GM23338 (cell line): Measurements from ENCODE around the gene RBM14. TPM values are rescaled to one million over a fixed set of nuclear protein-coding genes. Genes with fewer than 3 reads are reported as not detected.

Experiments
- ATAC-seq: fragments of 200-7000 bp; cut with Tn5 transposase; 3 replicates; pipeline ENCODE4 v1.9.1; 2020
- DNase-seq: peaks from one replicate; pipeline ENCODE4 v3.0.0-alpha.2; 2015; ENCODE audit warnings: low spot score
- H2AFZ ChIP-seq: fragments of 200-600 bp; sonication (generic); 2 replicates; pipeline ENCODE4 v1.8.0; 2016; ENCODE audit warnings: antibody characterized with exemption, mild to moderate bottlenecking, moderate library complexity
- H3F3A ChIP-seq: fragments of 200-600 bp; sonication (generic); replicated peaks from 2 replicates; pipeline ENCODE4 v1.8.0; 2017; ENCODE audit warnings: antibody characterized with exemption, mixed run types, low read depth
- H3K27ac ChIP-seq: fragments of 200-600 bp; sonication (generic); 2 replicates; pipeline ENCODE4 v1.6.1; 2016; ENCODE audit warnings: low read depth
- H3K27me3 ChIP-seq: fragments of 200-600 bp; sonication (generic); 2 replicates; pipeline ENCODE4 v1.8.0; 2016; ENCODE audit warnings: mild to moderate bottlenecking, mixed run types, moderate library complexity; ENCODE audit not compliant: insufficient read depth
- H3K36me3 ChIP-seq: fragments of 200-600 bp; sonication (generic); 2 replicates; pipeline ENCODE4 v1.8.0; 2016; ENCODE audit warnings: mild to moderate bottlenecking; ENCODE audit not compliant: insufficient read depth
- H3K4me1 ChIP-seq: fragments of 200-600 bp; sonication (generic); 2 replicates; pipeline ENCODE4 v1.8.0; 2016; ENCODE audit warnings: mild to moderate bottlenecking, moderate library complexity; ENCODE audit not compliant: insufficient read depth
- H3K4me2 ChIP-seq: fragments of 200-600 bp; sonication (generic); 2 replicates; pipeline ENCODE4 v1.7.1; 2017; ENCODE audit warnings: mixed run types
- H3K4me3 ChIP-seq: fragments of 200-600 bp; sonication (generic); 2 replicates; pipeline ENCODE4 v1.6.1; 2016; ENCODE audit warnings: mixed run types
- H3K79me2 ChIP-seq: fragments of 200-600 bp; sonication (generic); replicated peaks from 2 replicates; pipeline ENCODE4 v1.8.0; 2017; ENCODE audit warnings: mild to moderate bottlenecking; ENCODE audit not compliant: insufficient read depth
- H3K9me2 ChIP-seq: fragments of 200-600 bp; sonication (generic); 2 replicates; pipeline ENCODE4 v1.8.0; 2017; ENCODE audit not compliant: insufficient read depth
- H4K20me1 ChIP-seq: fragments of 200-600 bp; sonication (generic); replicated peaks from 2 replicates; pipeline ENCODE4 v1.8.0; 2017; ENCODE audit warnings: mild to moderate bottlenecking; ENCODE audit not compliant: insufficient read depth
- H3K27ac Mint-ChIP-seq: 2 replicates; pipeline ENCODE4 v1.8.0; 2020; ENCODE audit warnings: inconsistent platforms, mild to moderate bottlenecking, moderate library complexity, mixed read lengths
- H3K27me3 Mint-ChIP-seq: 3 replicates; pipeline ENCODE4 v1.8.0; 2022; ENCODE audit warnings: low read depth, mild to moderate bottlenecking, moderate library complexity, mixed read lengths, inconsistent platforms; ENCODE audit not compliant: insufficient read depth, poor library complexity
- H3K36me3 Mint-ChIP-seq: 3 replicates; pipeline ENCODE4 v1.8.0; 2021; ENCODE audit warnings: low read depth, mild to moderate bottlenecking, inconsistent platforms, moderate library complexity, mixed read lengths
- H3K4me1 Mint-ChIP-seq: 3 replicates; pipeline ENCODE4 v1.8.0; 2020; ENCODE audit warnings: mild to moderate bottlenecking, inconsistent platforms, mixed read lengths
- H3K4me3 Mint-ChIP-seq: 3 replicates; pipeline ENCODE4 v1.8.0; 2021; ENCODE audit warnings: moderate library complexity, mild to moderate bottlenecking, inconsistent platforms, mixed read lengths
- H3K9me3 Mint-ChIP-seq: 3 replicates; pipeline ENCODE4 v1.8.0; 2020; ENCODE audit warnings: moderate library complexity, mild to moderate bottlenecking, inconsistent platforms, mixed read lengths
- CREB1 ChIP-seq: fragments of 250-450 bp; sonication (Bioruptor Pico); IDR thresholded peaks from 2 replicates; pipeline ENCODE4 v1.5.0; 2020; ENCODE audit warnings: low read depth, mild to moderate bottlenecking, moderate library complexity
- CTCF ChIP-seq, 2 experiments: fragments of 200-600 bp in 1 of 2; sonication (generic) in 1 of 2; conservative IDR thresholded peaks; 2 replicates each; pipeline versions ENCODE4 v1.5.1 to v1.6.1; 2016 to 2017; ENCODE audit warnings: antibody characterized with exemption in 2 of 2, low read depth in 2 of 2, mild to moderate bottlenecking in 2 of 2, moderate library complexity in 1 of 2
- EZH2 ChIP-seq: fragments of 200-600 bp; sonication (generic); IDR thresholded peaks from one replicate; pipeline ENCODE4 v1.8.0; 2017; ENCODE audit warnings: antibody characterized with exemption, mild to moderate bottlenecking, low read depth; ENCODE audit not compliant: unreplicated experiment
- JUNB ChIP-seq: IDR thresholded peaks from one replicate; pipeline ENCODE4 v1.6.1; 2016; ENCODE audit warnings: antibody characterized with exemption; ENCODE audit not compliant: unreplicated experiment
- NANOG ChIP-seq: IDR thresholded peaks from 2 replicates; pipeline ENCODE4 v1.6.1; 2016; ENCODE audit warnings: antibody characterized with exemption, borderline replicate concordance
- REST ChIP-seq: IDR thresholded peaks from one replicate; pipeline ENCODE4 v1.6.1; 2018; ENCODE audit warnings: antibody characterized with exemption; ENCODE audit not compliant: unreplicated experiment
- ZNF331 ChIP-seq: fragments of 250-450 bp; sonication (Bioruptor Pico); IDR thresholded peaks from 2 replicates; pipeline ENCODE4 v1.5.0; 2020; ENCODE audit warnings: low read depth, mild to moderate bottlenecking, moderate library complexity
- ZNF462 ChIP-seq: fragments of 250-450 bp; sonication (Bioruptor Pico); IDR thresholded peaks from 2 replicates; pipeline ENCODE4 v1.5.0; 2020; ENCODE audit warnings: mild to moderate bottlenecking, moderate library complexity
- polyA plus RNA-seq: library from polyadenylated mRNA; unstranded; fragments of >200 nt; fragmentation: Nextera tagmentation; extraction: Ambion mirVana; gene quantifications from 2 replicates; pipeline ENCODE4 v1.2.1, GENCODE V29; 2016
- total RNA-seq: library from RNA; depleted of rRNA; stranded (reverse); fragments of >200 nt; shearing (Covaris generic); gene quantifications from 2 replicates; pipeline ENCODE4 v1.2.3, GENCODE V29; 2014

The RBM14 gene
- total and polyA plus RNA-seq, 2 experiments from 2014 or later: 45.4 to 83.5 TPM

- no peak for TF ChIP-seq ZNF462
- TF ChIP-seq ZNF331 (CRISPR knock-in tag): no peak
- no peak for TF ChIP-seq JUNB
Measured at GRCh38 chr11:66595245-66595904, 21.1 kb upstream of the RBM14 start (continued).

- Mint-ChIP-seq H3K36me3 (peaks cover under 1% of the 10 kb centered on the region; the same call in 1 of the 3 replicates), H3K27me3 (peaks cover 5% of the 10 kb centered on the region), H3K4me1 (no peaks in the 10 kb centered on the region), H3K27ac (no peak overlapping the region), H3K9me3 (no peaks in the 10 kb centered on the region), H3K4me3 (no peak overlapping the region)
- Histone ChIP-seq H3K9me2 (no peaks in the 10 kb centered on the region), H2AFZ (no peak overlapping the region), H3K4me2 (no peak overlapping the region), H3K4me3 (no peak overlapping the region), H3K4me1 (no peaks in the 10 kb centered on the region), H3K27me3 (no peaks in the 10 kb centered on the region), H4K20me1 (no peaks in the 10 kb centered on the region), H3K36me3 (no peaks in the 10 kb centered on the region), H3K79me2 (no peaks in the 10 kb centered on the region; the same call in 1 of the 2 replicates), H3F3A (no peaks in the 10 kb centered on the region), H3K27ac (no peak overlapping the region)
- DNase-seq: no peak
- no peak for TF ChIP-seq EZH2
- TF ChIP-seq CTCF (conservative IDR thresholded peaks at IDR 0.05; ENCODE audit: low read depth in 2 of 2): no peak
- no peak for TF ChIP-seq REST
- no peak for TF ChIP-seq NANOG
- TF ChIP-seq CREB1 (CRISPR knock-in tag): no peak
- no peak for ATAC-seq
Measured at GRCh38 chr11:66598993-66599392, 17.4 kb upstream of the RBM14 start.
